Dermis lymphatic vessel endothelial cell (primary cell): ENCODE data around the gene ROBO3. TPM values are rescaled to one million over a fixed set of nuclear protein-coding genes. Genes with fewer than 3 reads are reported as not detected.

Experiments used
- total RNA-seq: library from RNA; depleted of rRNA; stranded (reverse); fragments of >200 nt; gene quantifications from 2 replicates; pipeline ENCODE4 v1.2.1, GENCODE V29; 2014

The ROBO3 gene
- total RNA-seq = 13.1 and 15.0 TPM in 2 replicates

GRCh38 chr11:124865181-124865901 is at the start of gene ROBO3:
Gene ROBO3, plus strand, starts transcription at chr11:124865432. Its CDS starts 146 bp downstream, at chr11:124865578.

GRCh38 chr11:124897674-124898262 is 32.5 kb downstream of the ROBO3 start, which contains the start of gene ROBO4:
Gene ROBO4, minus strand, starts transcription at chr11:124897865. Its CDS starts 70 bp downstream, at chr11:124897795.

GRCh38 chr11:124918950-124919349 is 53.7 kb downstream of the ROBO3 start, which contains the start of gene HEPN1:
Gene HEPN1, plus strand, starts transcription at chr11:124919250.

Other genes with a start within 250 kb of the ROBO3 start
- gene TBRG1, start 242.6 kb upstream of the ROBO3 start, total RNA-seq = 17.6 and 18.0 TPM in 2 replicates
- gene SIAE, start 191.7 kb upstream of the ROBO3 start, total RNA-seq = 12.2 and 13.8 TPM in 2 replicates
- gene SPA17, start 191.5 kb upstream of the ROBO3 start, total RNA-seq = 3.6 and 5.9 TPM in 2 replicates
- 0.11 and 0.17 TPM in 2 replicates for gene NRGN, start 125.5 kb upstream of the ROBO3 start, total RNA-seq
- under 0.01 and 0.09 TPM in 2 replicates for gene VSIG2, start 113.2 kb upstream of the ROBO3 start, total RNA-seq
- gene ESAM, start 103.1 kb upstream of the ROBO3 start, total RNA-seq = 9.3 and 15.8 TPM in 2 replicates
- gene MSANTD2, start 65.0 kb upstream of the ROBO3 start, total RNA-seq = 6.0 and 8.9 TPM in 2 replicates
- gene ROBO4, start 32.4 kb downstream of the ROBO3 start, total RNA-seq = 181 and 296 TPM in 2 replicates
- gene HEPN1, start 53.8 kb downstream of the ROBO3 start, total RNA-seq = not detected in 2 replicates
- gene HEPACAM, start 70.6 kb downstream of the ROBO3 start, total RNA-seq = under 0.01 TPM in 2 replicates
- gene CCDC15, start 88.8 kb downstream of the ROBO3 start, total RNA-seq = 0.76 and 1.5 TPM in 2 replicates
- gene SLC37A2, start 197.9 kb downstream of the ROBO3 start, total RNA-seq = 0.87 and 0.95 TPM in 2 replicates
- 21.6 and 21.8 TPM in 2 replicates for gene TMEM218, start 246.2 kb downstream of the ROBO3 start, total RNA-seq